Activated T-cell treated with anti-CD3 and anti-CD28 coated beads, Interleukin-2, amount 50 U/mL, for 72 hours (primary cell): Measurements from ENCODE around the gene TCF25. TPM values are rescaled to one million over a fixed set of nuclear protein-coding genes. Genes with fewer than 3 reads are reported as not detected.

Experiments used
- ATAC-seq, 2 donors: fragments of 150-1000 bp; cut with Tn5 transposase; replicated peaks in 1 of 2; 2 replicates each; pipeline ENCODE4 v1.10.0; 2021; ENCODE audit warnings: moderate library complexity in 2 of 2, mild to moderate bottlenecking in 1 of 2
- DNase-seq, 2 donors: peaks; one replicate each; pipeline ENCODE4 v3.0.0; 2021 to 2022; ENCODE audit warnings: mixed read lengths in 1 of 2
- H3K27ac Mint-ChIP-seq: one replicate; pipeline ENCODE4 v1.8.0; 2022; ENCODE audit warnings: mild to moderate bottlenecking, moderate library complexity, mixed read lengths
- H3K27me3 Mint-ChIP-seq: one replicate; pipeline ENCODE4 v1.8.0; 2022; ENCODE audit warnings: low read depth, mixed read lengths
- H3K36me3 Mint-ChIP-seq, 2 donors: one replicate each; pipeline ENCODE4 v1.8.0; 2022; ENCODE audit warnings: mixed read lengths in 2 of 2, mild to moderate bottlenecking in 1 of 2; ENCODE audit not compliant: insufficient read depth in 2 of 2
- H3K4me1 Mint-ChIP-seq: one replicate; pipeline ENCODE4 v1.8.0; 2022; ENCODE audit warnings: low read depth, mixed read lengths
- H3K4me3 Mint-ChIP-seq, 2 donors: one replicate each; pipeline ENCODE4 v1.8.0; 2022; ENCODE audit warnings: mild to moderate bottlenecking in 2 of 2, mixed read lengths in 2 of 2, moderate library complexity in 2 of 2
- H3K9me3 Mint-ChIP-seq, 2 donors: one replicate each; pipeline ENCODE4 v1.8.0; 2022; ENCODE audit warnings: mixed read lengths in 2 of 2
- total RNA-seq, 2 donors: library from RNA; stranded (reverse); gene quantifications; one replicate each; pipeline ENCODE4 v1.2.3, GENCODE V29; 2022

Gene TCF25
- total RNA-seq, 2 donors from 2014 or later, result 167 to 195 TPM

- ATAC-seq, result no peak
- peaks cover 12% of the 10 kb centered on the region for H3K4me1 Mint-ChIP-seq
- H3K27me3 Mint-ChIP-seq, result no peaks in the 10 kb centered on the region
- H3K9me3 Mint-ChIP-seq, result no peaks in the 10 kb centered on the region
- DNase-seq, result no peak
- H3K4me3 Mint-ChIP-seq, result no peak overlapping the region
- H3K36me3 Mint-ChIP-seq, result peaks cover 6 to 20% of the 10 kb centered on the region in 2 donors
- H3K27ac Mint-ChIP-seq, result no peak overlapping the region
Measured at GRCh38 chr16:89893642-89894548, 20.5 kb downstream of the TCF25 start.

- no peaks in the 10 kb centered on the region for H3K9me3 Mint-ChIP-seq
- H3K36me3 Mint-ChIP-seq, result peaks cover 10 to 15% of the 10 kb centered on the region in 2 donors
- DNase-seq (no peak), ATAC-seq (no peak)
- H3K27me3 Mint-ChIP-seq, result no peaks in the 10 kb centered on the region
- H3K4me3 Mint-ChIP-seq, result no peak overlapping the region
- peaks cover 5% of the 10 kb centered on the region for H3K4me1 Mint-ChIP-seq
- no peak overlapping the region for H3K27ac Mint-ChIP-seq
Measured at GRCh38 chr16:89895482-89896250, 22.3 kb downstream of the TCF25 start.

- Mint-ChIP-seq H3K4me3 (no peak overlapping the region), H3K27ac (no peak overlapping the region), H3K36me3 (peaks cover 7 to 13% of the 10 kb centered on the region in 2 donors), H3K27me3 (no peaks in the 10 kb centered on the region), H3K9me3 (no peaks in the 10 kb centered on the region), H3K4me1 (no peaks in the 10 kb centered on the region)
- DNase-seq (no peak), ATAC-seq (no peak)
Measured at GRCh38 chr16:89897204-89897603, 23.8 kb downstream of the TCF25 start.

GRCh38 chr16:89898201-89898967 is 25.0 kb downstream of the TCF25 start:
- DNase-seq (no peak), ATAC-seq (no peak)
- no peaks in the 10 kb centered on the region for H3K4me1 Mint-ChIP-seq
- H3K36me3 Mint-ChIP-seq, result peaks cover 7 to 13% of the 10 kb centered on the region in 2 donors
- H3K27ac Mint-ChIP-seq, result no peak overlapping the region
- H3K9me3 Mint-ChIP-seq, result no peaks in the 10 kb centered on the region
- H3K4me3 Mint-ChIP-seq, result no peak overlapping the region
- H3K27me3 Mint-ChIP-seq, result no peaks in the 10 kb centered on the region

- H3K36me3 Mint-ChIP-seq, result peaks cover 7 to 13% of the 10 kb centered on the region in 2 donors
- no peak for ATAC-seq
- H3K27me3 Mint-ChIP-seq, result no peaks in the 10 kb centered on the region
Measured at GRCh38 chr16:89899879-89900481, 26.6 kb downstream of the TCF25 start.

GRCh38 chr16:89900885-89901284 is 27.5 kb downstream of the TCF25 start:
- ATAC-seq, result no peak
- H3K4me3 Mint-ChIP-seq, result no peak overlapping the region

More at GRCh38 chr16:89899879-89900481, 26.6 kb downstream of the TCF25 start:
- Mint-ChIP-seq H3K4me1 (no peaks in the 10 kb centered on the region), H3K9me3 (no peaks in the 10 kb centered on the region), H3K27ac (no peak overlapping the region), H3K4me3 (no peak overlapping the region)
- no peak for DNase-seq

GRCh38 chr16:89902980-89903379 is 29.6 kb downstream of the TCF25 start:
- ATAC-seq, result no peak
- Mint-ChIP-seq H3K27ac (no peak overlapping the region), H3K36me3 (peaks cover 5 to 7% of the 10 kb centered on the region in 2 donors), H3K9me3 (no peaks in the 10 kb centered on the region), H3K4me1 (no peaks in the 10 kb centered on the region), H3K4me3 (no peak overlapping the region), H3K27me3 (no peaks in the 10 kb centered on the region)
- no peak for DNase-seq

More at GRCh38 chr16:89900885-89901284, 27.5 kb downstream of the TCF25 start:
- no peak overlapping the region for H3K27ac Mint-ChIP-seq
- H3K36me3 Mint-ChIP-seq, result peaks cover 5 to 13% of the 10 kb centered on the region in 2 donors
- H3K9me3 Mint-ChIP-seq, result no peaks in the 10 kb centered on the region
- H3K4me1 Mint-ChIP-seq, result no peaks in the 10 kb centered on the region
- no peak for DNase-seq
- H3K27me3 Mint-ChIP-seq, result no peaks in the 10 kb centered on the region

- DNase-seq, result no peak
- Mint-ChIP-seq H3K36me3 (peaks cover 3% of the 10 kb centered on the region in 2 donors), H3K27me3 (no peaks in the 10 kb centered on the region), H3K9me3 (no peaks in the 10 kb centered on the region), H3K4me3 (no peak overlapping the region), H3K4me1 (no peaks in the 10 kb centered on the region), H3K27ac (no peak overlapping the region)
- no peak for ATAC-seq
Measured at GRCh38 chr16:89903908-89904515, 30.6 kb downstream of the TCF25 start.

GRCh38 chr16:89904606-89905510 is 31.5 kb downstream of the TCF25 start:
- no peaks in the 10 kb centered on the region for H3K27me3 Mint-ChIP-seq
- H3K9me3 Mint-ChIP-seq, result no peaks in the 10 kb centered on the region
- H3K36me3 Mint-ChIP-seq, result peaks cover under 1 to 4% of the 10 kb centered on the region in 2 donors
- H3K27ac Mint-ChIP-seq, result no peak overlapping the region
- DNase-seq (no peak), ATAC-seq (peak in 1 of 2 donors; percentile 16)
- no peaks in the 10 kb centered on the region for H3K4me1 Mint-ChIP-seq
- H3K4me3 Mint-ChIP-seq, result no peak overlapping the region

- Mint-ChIP-seq H3K9me3 (no peaks in the 10 kb centered on the region), H3K4me1 (no peaks in the 10 kb centered on the region), H3K27me3 (no peaks in the 10 kb centered on the region), H3K4me3 (no peak overlapping the region), H3K36me3 (peaks cover 0 to 5% of the 10 kb centered on the region in 2 donors), H3K27ac (no peak overlapping the region)
- DNase-seq (no peak), ATAC-seq (no peak)
Measured at GRCh38 chr16:89905511-89906139, 32.2 kb downstream of the TCF25 start.
